Measurements from ENCODE around the gene KCNJ6.
"Not testable (repeated sequence)": the region's sequence is repeated elsewhere in the genome, so short reads cannot be mapped to it uniquely, and the experiment has no call there.

The KCNJ6 gene

GRCh38 chr21:37595944-37596343 is 320.3 kb downstream of the KCNJ6 start:
- DNase-seq (ENCODE audit: low read depth) = no peak

- DNase-seq (ENCODE audit: low read depth) = no peak
Observed at GRCh38 chr21:37594472-37594951, 321.7 kb downstream of the KCNJ6 start.

GRCh38 chr21:37593740-37594471 is 322.4 kb downstream of the KCNJ6 start:
- DNase-seq (ENCODE audit: low read depth) = no peak

- no peak for DNase-seq (ENCODE audit: low read depth)
Observed at GRCh38 chr21:37593015-37593414, 323.2 kb downstream of the KCNJ6 start.

GRCh38 chr21:37592496-37592895 is 323.8 kb downstream of the KCNJ6 start:
- no peak for DNase-seq (ENCODE audit: low read depth)

GRCh38 chr21:37591994-37592393 is 324.3 kb downstream of the KCNJ6 start:
- not testable (repeated sequence) for DNase-seq (ENCODE audit: low read depth)

- DNase-seq (ENCODE audit: low read depth) = not testable (repeated sequence)
Observed at GRCh38 chr21:37590836-37591235, 325.4 kb downstream of the KCNJ6 start.

GRCh38 chr21:37588644-37589043 is 327.6 kb downstream of the KCNJ6 start:
- DNase-seq (ENCODE audit: low read depth) = not testable (repeated sequence)

- DNase-seq (ENCODE audit: low read depth) = no peak
Observed at GRCh38 chr21:37587635-37588177, 328.6 kb downstream of the KCNJ6 start.

GRCh38 chr21:37587203-37587602 is 329.1 kb downstream of the KCNJ6 start:
- no peak for DNase-seq (ENCODE audit: low read depth)

GRCh38 chr21:37582590-37582989 is 333.7 kb downstream of the KCNJ6 start:
- no peak for DNase-seq (ENCODE audit: low read depth)

GRCh38 chr21:37580666-37581065 is 335.6 kb downstream of the KCNJ6 start:
- DNase-seq (ENCODE audit: low read depth) = no peak

GRCh38 chr21:37579356-37579755 is 336.9 kb downstream of the KCNJ6 start:
- no peak for DNase-seq (ENCODE audit: low read depth)

- DNase-seq (ENCODE audit: low read depth) = no peak
Observed at GRCh38 chr21:37578471-37579126, 337.7 kb downstream of the KCNJ6 start.

GRCh38 chr21:37576929-37577328 is 339.3 kb downstream of the KCNJ6 start:
- DNase-seq (ENCODE audit: low read depth) = not testable (repeated sequence)

- DNase-seq (ENCODE audit: low read depth) = no peak
Observed at GRCh38 chr21:37575580-37575979, 340.7 kb downstream of the KCNJ6 start.

GRCh38 chr21:37574751-37575150 is 341.5 kb downstream of the KCNJ6 start:
- no peak for DNase-seq (ENCODE audit: low read depth)

GRCh38 chr21:37574316-37574715 is 341.9 kb downstream of the KCNJ6 start:
- DNase-seq (ENCODE audit: low read depth) = no peak

- no peak for DNase-seq (ENCODE audit: low read depth)
Observed at GRCh38 chr21:37571442-37571841, 344.8 kb downstream of the KCNJ6 start.

GRCh38 chr21:37568916-37569315 is 347.3 kb downstream of the KCNJ6 start:
- no peak for DNase-seq (ENCODE audit: low read depth)

- DNase-seq (ENCODE audit: low read depth) = no peak
Observed at GRCh38 chr21:37568415-37568814, 347.8 kb downstream of the KCNJ6 start.

- DNase-seq (ENCODE audit: low read depth) = no peak
Observed at GRCh38 chr21:37566790-37567615, 349.3 kb downstream of the KCNJ6 start.

Data from stimulated activated CD8-positive, alpha-beta memory T cell treated with anti-CD3 and anti-CD28 coated beads, Interleukin-7, amount 100 ng/mL, for 24 hours (primary cell).